Placental pericyte (primary cell): ENCODE data around the gene NIN. TPM values are rescaled to one million over a fixed set of nuclear protein-coding genes. Genes with fewer than 3 reads are reported as not detected.

Source experiments
- small RNA-seq: library from RNA; depleted of rRNA; stranded (forward); fragments of <200 nt; gene quantifications from one replicate; pipeline ENCODE3, GENCODE V24; 2012; ENCODE audit warnings: low replicate concordance
- total RNA-seq: library from RNA; depleted of rRNA; stranded (reverse); fragments of >200 nt; gene quantifications from 2 replicates; pipeline ENCODE4 v1.2.3, GENCODE V29; 2012

NIN gene
- 55.7 and 84.5 TPM in 2 replicates for total RNA-seq

GRCh38 chr14:50830932-50831725 lies at the start of gene NIN:
Gene NIN (minus strand): TSS chr14:50831162. CDS start chr14:50822056, 9,106 bp downstream.

GRCh38 chr14:50871914-50872732 lies 41.2 kb upstream of the NIN start, which contains the start of gene ABHD12B:
Gene ABHD12B (plus strand): TSS chr14:50872053. CDS start chr14:50872175, 122 bp downstream.

Small RNAs within 50 kb of the gene (small RNA-seq; reads per million reads assigned to genes)
- gene RF00593: not detected

Other genes starting within 250 kb of the NIN start
- gene SAV1, start 162.9 kb downstream of the NIN start, total RNA-seq: 25.8 and 47.2 TPM in 2 replicates
- not detected in 2 replicates for gene ABHD12B, start 40.9 kb upstream of the NIN start, total RNA-seq
- gene PYGL, start 113.3 kb upstream of the NIN start, total RNA-seq: 34.8 and 41.8 TPM in 2 replicates